GM23248 (cell line): ENCODE data around the gene LRCH4.

Source experiments
- EZH2 ChIP-seq: fragments of 200-600 bp; sonication (generic); IDR thresholded peaks from 2 replicates; pipeline ENCODE4 v1.6.1; 2018; ENCODE audit warnings: antibody characterized with exemption, mild to moderate bottlenecking; ENCODE audit not compliant: insufficient read depth, poor library complexity, severe bottlenecking
- EZH2phosphoT487 ChIP-seq: fragments of 200-600 bp; sonication (generic); IDR thresholded peaks from 2 replicates; pipeline ENCODE4 v1.6.1; 2018; ENCODE audit warnings: antibody characterized with exemption, moderate library complexity, mild to moderate bottlenecking, low read depth; ENCODE audit not compliant: insufficient read depth

GRCh38 chr7:100595188-100595587, 9.3 kb upstream of the LRCH4 start:
- TF ChIP-seq EZH2, result no peak
- TF ChIP-seq EZH2phosphoT487, result no peak
